ENCODE measurements around the gene KIRREL1. TPM values are rescaled to one million over a fixed set of nuclear protein-coding genes. Genes with fewer than 3 reads are reported as not detected.

KIRREL1 gene
- total RNA-seq, 1 experiment from 2014 or later: 145 TPM

- intact Hi-C loops (cut with micrococcal nuclease; ENCODE audit: unreplicated experiment): loop anchor here (1.0 kb wide), 1 partner anchor 95 kb away; no protein-coding TSS in a partner anchor
- in situ Hi-C loops (cut with HindIII; ENCODE audit: low pct_unique_long_range_greater_than_20kb, low sequenced_read_pairs): no loop called here
- no peak for TF ChIP-seq REST (IDR thresholded peaks at IDR 0.05; ENCODE audit: insufficient read depth in 1 of 2, low read depth in 2 of 2, low read length in 1 of 2)
- peak; percentile 96 for TF ChIP-seq CTCF (IDR thresholded peaks at IDR 0.05)
- no peak; the same call in 1 of the 2 replicates for TF ChIP-seq POLR2AphosphoS5 (IDR thresholded peaks at IDR 0.05; ENCODE audit: low read depth, low read length)
Observed at GRCh38 chr1:158087320-158087927, 94.0 kb downstream of the KIRREL1 start.

GRCh38 chr1:158089476-158089875, 96.0 kb downstream of the KIRREL1 start:
- intact Hi-C loops (cut with micrococcal nuclease; ENCODE audit: unreplicated experiment): no loop called here
- no peak for DNase-seq (ENCODE audit: low read depth, low spot score)
- TF ChIP-seq SIN3A (IDR thresholded peaks at IDR 0.05; ENCODE audit: borderline replicate concordance, insufficient read depth, low read depth, low read length) (no peak), REST (IDR thresholded peaks at IDR 0.05; ENCODE audit: insufficient read depth in 1 of 2, low read depth in 2 of 2, low read length in 1 of 2) (no peak), TCF7L2 (IDR thresholded peaks at IDR 0.05; ENCODE audit: low read depth, low read length) (no peak), CTCF (IDR thresholded peaks at IDR 0.05) (no peak), POLR2AphosphoS5 (IDR thresholded peaks at IDR 0.05; ENCODE audit: low read depth, low read length) (no peak)
- CTCF ChIA-PET: no interaction called here
- BruUV-seq (replicated peaks): no TSS peak
- ATAC-seq: no peak
- Histone ChIP-seq H3K27ac (ENCODE audit: low read length) (no peak overlapping the region), H3K4me3 (ENCODE audit: low read depth in 2 of 2, low read length in 2 of 2) (no peak overlapping the region), H3K36me3 (ENCODE audit: control insufficient read depth, insufficient read depth, low read length) (peaks cover 30% of the 10 kb centered on the region), H3K27me3 (ENCODE audit: control insufficient read depth, insufficient read depth, low read length) (no peaks in the 10 kb centered on the region), H3K4me1 (ENCODE audit: control insufficient read depth, insufficient read depth, low read length) (no peaks in the 10 kb centered on the region), H3K9me3 (ENCODE audit: control insufficient read depth, insufficient read depth, low read depth, low read length) (no peaks in the 10 kb centered on the region)
- in situ Hi-C loops (cut with HindIII; ENCODE audit: low pct_unique_long_range_greater_than_20kb, low sequenced_read_pairs): no loop called here
- POLR2A ChIA-PET: no interaction called here

More at GRCh38 chr1:158087320-158087927, 94.0 kb downstream of the KIRREL1 start:
- peak; percentile 39 for DNase-seq (ENCODE audit: low read depth, low spot score)
- CTCF ChIA-PET: interaction anchor here (1.2 to 2.8 kb wide), 2 partner anchors 34 to 96 kb away, joined by 5 to 16 read pairs; no protein-coding TSS in a partner anchor
- TSS peak; percentile 16 for BruUV-seq (replicated peaks)
- POLR2A ChIA-PET: no interaction called here
- Histone ChIP-seq H3K4me3 (ENCODE audit: low read depth in 2 of 2, low read length in 2 of 2) (no peak overlapping the region), H3K27me3 (ENCODE audit: control insufficient read depth, insufficient read depth, low read length) (no peaks in the 10 kb centered on the region), H3K4me1 (ENCODE audit: control insufficient read depth, insufficient read depth, low read length) (no peaks in the 10 kb centered on the region), H3K9me3 (ENCODE audit: control insufficient read depth, insufficient read depth, low read depth, low read length) (no peaks in the 10 kb centered on the region), H3K36me3 (ENCODE audit: control insufficient read depth, insufficient read depth, low read length) (peaks cover 22% of the 10 kb centered on the region), H3K27ac (ENCODE audit: low read length) (no peak overlapping the region)
- ATAC-seq: peak; percentile 75

Data from Panc1 (cell line).